Neural progenitor cell (in vitro differentiated cells): ENCODE results near the gene STAT4. TPM values are rescaled to one million over a fixed set of nuclear protein-coding genes. Genes with fewer than 3 reads are reported as not detected.

Experiments
- DNase-seq: peaks from one replicate; pipeline ENCODE4 v3.0.0-alpha.2; 2016; ENCODE audit warnings: low spot score
- H2AFZ ChIP-seq: fragments of 200-600 bp; sonication (generic); replicated peaks from 2 replicates; pipeline ENCODE4 v1.6.1; 2016; ENCODE audit warnings: antibody characterized with exemption
- H3F3A ChIP-seq: fragments of 200-600 bp; sonication (generic); 2 replicates; pipeline ENCODE4 v1.6.1; 2016; ENCODE audit warnings: antibody characterized with exemption, low read depth
- H3K27ac ChIP-seq: fragments of 200-600 bp; sonication (generic); 2 replicates; pipeline ENCODE4 v1.5.1; 2016; ENCODE audit warnings: mild to moderate bottlenecking
- H3K27me3 ChIP-seq: fragments of 200-600 bp; sonication (generic); 2 replicates; pipeline ENCODE4 v1.6.1; 2016; ENCODE audit warnings: mild to moderate bottlenecking, moderate library complexity
- H3K36me3 ChIP-seq: fragments of 200-600 bp; sonication (generic); 2 replicates; pipeline ENCODE4 v1.5.1; 2016
- H3K4me1 ChIP-seq: fragments of 200-600 bp; sonication (generic); 2 replicates; pipeline ENCODE4 v1.6.1; 2016; ENCODE audit warnings: mixed run types
- H3K4me2 ChIP-seq: fragments of 200-600 bp; sonication (generic); 2 replicates; pipeline ENCODE4 v1.6.1; 2016
- H3K4me3 ChIP-seq: fragments of 200-600 bp; sonication (generic); 2 replicates; pipeline ENCODE4 v1.5.1; 2016
- H3K79me2 ChIP-seq: fragments of 200-600 bp; sonication (generic); 2 replicates; pipeline ENCODE4 v1.6.1; 2016; ENCODE audit warnings: low read depth
- H3K9ac ChIP-seq: fragments of 200-600 bp; sonication (generic); 2 replicates; pipeline ENCODE4 v1.6.1; 2016
- H3K9me3 ChIP-seq: fragments of 200-600 bp; sonication (generic); 2 replicates; pipeline ENCODE4 v1.5.1; 2016; ENCODE audit warnings: low read depth
- H4K20me1 ChIP-seq: fragments of 200-600 bp; sonication (generic); 2 replicates; pipeline ENCODE4 v1.6.1; 2016; ENCODE audit warnings: low read depth
- H3K27ac Mint-ChIP-seq: 3 replicates; pipeline ENCODE4 v1.8.0; 2021; ENCODE audit warnings: mixed read lengths
- H3K27me3 Mint-ChIP-seq: 2 replicates; pipeline ENCODE4 v1.8.0; 2022; ENCODE audit warnings: low read depth, mild to moderate bottlenecking, inconsistent platforms, moderate library complexity, mixed read lengths; ENCODE audit not compliant: insufficient read depth
- H3K36me3 Mint-ChIP-seq: 3 replicates; pipeline ENCODE4 v1.8.0; 2021; ENCODE audit warnings: mixed read lengths
- H3K4me1 Mint-ChIP-seq: 3 replicates; pipeline ENCODE4 v1.8.0; 2021; ENCODE audit warnings: mixed read lengths
- H3K4me3 Mint-ChIP-seq: 3 replicates; pipeline ENCODE4 v1.8.0; 2021; ENCODE audit warnings: mild to moderate bottlenecking, moderate library complexity, mixed read lengths
- H3K9me3 Mint-ChIP-seq: 3 replicates; pipeline ENCODE4 v1.8.0; 2020; ENCODE audit warnings: mixed read lengths
- CTCF ChIP-seq: fragments of 200-600 bp; sonication (generic); IDR thresholded peaks from 2 replicates; pipeline ENCODE4 v1.5.1; 2017; ENCODE audit warnings: antibody characterized with exemption, mild to moderate bottlenecking
- EZH2 ChIP-seq: fragments of 200-600 bp; sonication (generic); IDR thresholded peaks from 2 replicates; pipeline ENCODE4 v1.6.1; 2017; ENCODE audit warnings: antibody characterized with exemption, mild to moderate bottlenecking, moderate library complexity
- EZH2phosphoT487 ChIP-seq: fragments of 200-600 bp; sonication (generic); IDR thresholded peaks from 2 replicates; pipeline ENCODE4 v1.6.1; 2017; ENCODE audit warnings: antibody characterized with exemption
- total RNA-seq: library from RNA; depleted of rRNA; stranded (reverse); fragments of >200 nt; gene quantifications from 2 replicates; pipeline ENCODE4 v1.2.3, GENCODE V29; 2015; ENCODE audit warnings: low replicate concordance

Gene STAT4
- total RNA-seq, 1 donor from 2014 or later, result 0.32 TPM

- Histone ChIP-seq H4K20me1 (no peaks in the 10 kb centered on the region), H3K27me3 (no peaks in the 10 kb centered on the region), H3K27ac (no peak overlapping the region), H3K9me3 (no peaks in the 10 kb centered on the region), H3K9ac (no peak overlapping the region), H3K36me3 (no peaks in the 10 kb centered on the region), H3K4me2 (peak overlapping the region; percentile 44), H3K4me3 (no peak overlapping the region), H3K4me1 (peaks cover 11% of the 10 kb centered on the region), H3F3A (no peaks in the 10 kb centered on the region), H3K79me2 (no peaks in the 10 kb centered on the region), H2AFZ (no peak overlapping the region)
- peak; percentile 17 for DNase-seq
- Mint-ChIP-seq H3K27ac (peak overlapping the region; percentile 11), H3K4me3 (no peak overlapping the region), H3K4me1 (peaks cover 38% of the 10 kb centered on the region), H3K9me3 (no peaks in the 10 kb centered on the region), H3K36me3 (no peaks in the 10 kb centered on the region), H3K27me3 (peaks cover 3% of the 10 kb centered on the region)
- TF ChIP-seq EZH2phosphoT487 (no peak), EZH2 (no peak), CTCF (no peak)
These were observed 23.6 kb upstream of the STAT4 start for GRCh38 chr2:191174442-191174841.

- Mint-ChIP-seq H3K36me3 (no peaks in the 10 kb centered on the region), H3K27me3 (peaks cover 3% of the 10 kb centered on the region), H3K4me1 (peaks cover 38% of the 10 kb centered on the region), H3K9me3 (no peaks in the 10 kb centered on the region), H3K4me3 (no peak overlapping the region), H3K27ac (no peak overlapping the region)
- no peak for TF ChIP-seq EZH2
- no peak for TF ChIP-seq EZH2phosphoT487
- TF ChIP-seq CTCF, result no peak
- Histone ChIP-seq H3K4me3 (no peak overlapping the region), H3F3A (no peaks in the 10 kb centered on the region), H3K27ac (no peak overlapping the region), H3K9ac (no peak overlapping the region), H4K20me1 (no peaks in the 10 kb centered on the region), H3K4me2 (no peak overlapping the region), H3K27me3 (no peaks in the 10 kb centered on the region), H3K36me3 (no peaks in the 10 kb centered on the region), H2AFZ (no peak overlapping the region), H3K4me1 (peaks cover 11% of the 10 kb centered on the region), H3K9me3 (no peaks in the 10 kb centered on the region), H3K79me2 (no peaks in the 10 kb centered on the region)
- DNase-seq, result no peak
These were observed 22.4 kb upstream of the STAT4 start for GRCh38 chr2:191173206-191173605.

DNA sequence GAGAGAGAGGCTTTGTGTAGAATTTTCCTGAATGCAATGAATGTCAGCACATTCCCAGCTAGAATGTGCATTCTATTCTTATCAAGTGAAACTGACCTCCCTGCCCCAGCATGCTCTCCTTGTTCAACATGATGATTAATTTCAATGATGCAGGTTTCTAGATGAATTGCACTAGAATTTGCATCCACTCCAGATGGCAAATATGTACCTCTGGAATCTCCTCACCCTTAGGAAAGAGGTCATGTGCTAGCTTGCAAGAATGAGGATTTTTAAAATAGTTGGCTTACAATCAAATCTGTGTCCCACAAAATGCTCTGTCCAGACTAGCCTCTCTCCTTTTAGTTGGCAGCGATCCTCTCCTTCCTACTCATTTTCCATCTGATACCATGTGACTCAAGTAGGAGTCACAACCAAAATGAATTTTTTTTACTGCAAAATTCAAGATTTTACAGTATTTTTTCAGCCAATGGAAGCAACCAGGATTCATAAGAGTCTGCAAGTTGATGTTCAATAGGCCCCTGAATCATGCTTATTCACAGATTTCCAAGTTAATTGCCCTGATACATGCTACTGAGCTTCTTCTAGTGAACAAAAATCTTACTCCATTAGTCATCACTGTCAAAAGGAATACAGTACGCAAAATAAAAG lies 21.0 kb upstream of the STAT4 start:
- peaks cover 3% of the 10 kb centered on the region for H3K27me3 Mint-ChIP-seq
- H3K27ac ChIP-seq, result no peak overlapping the region
- no peaks in the 10 kb centered on the region for H4K20me1 ChIP-seq
- no peak for TF ChIP-seq EZH2
- no peak for TF ChIP-seq CTCF
- TF ChIP-seq EZH2phosphoT487, result no peak
- H3K9ac ChIP-seq, result no peak overlapping the region
- H3F3A ChIP-seq, result no peaks in the 10 kb centered on the region
- peaks cover 38% of the 10 kb centered on the region for H3K4me1 Mint-ChIP-seq
- no peak overlapping the region for H3K27ac Mint-ChIP-seq
- no peaks in the 10 kb centered on the region for H3K36me3 Mint-ChIP-seq
- H3K4me3 ChIP-seq, result no peak overlapping the region
- H3K9me3 ChIP-seq, result no peaks in the 10 kb centered on the region
- no peaks in the 10 kb centered on the region for H3K79me2 ChIP-seq
- no peak overlapping the region for H3K4me3 Mint-ChIP-seq
- H3K36me3 ChIP-seq, result no peaks in the 10 kb centered on the region
- H3K9me3 Mint-ChIP-seq, result no peaks in the 10 kb centered on the region
- DNase-seq, result peak; percentile 24
- no peaks in the 10 kb centered on the region for H3K27me3 ChIP-seq
- H3K4me2 ChIP-seq, result no peak overlapping the region
- no peak overlapping the region for H2AFZ ChIP-seq
- peaks cover 11% of the 10 kb centered on the region for H3K4me1 ChIP-seq
